BLaER1 treated with 17β-estradiol and CSF1 and Interleukin-3, amounts not matched to agents 10 nM and 100 nM (cell line): ENCODE results near the gene DCTD.

ENCODE experiments used
- H3K27ac ChIP-seq, 11 experiments: shearing (Covaris generic); formaldehyde crosslinking; 2 replicates each; pipeline ENCODE4 v1.8.1; 2022
- H3K27me3 ChIP-seq, 11 experiments: shearing (Covaris generic); formaldehyde crosslinking; 2 replicates each; pipeline ENCODE4 v1.8.1; 2022
- H3K36me3 ChIP-seq, 11 experiments: shearing (Covaris generic); formaldehyde crosslinking; 2 replicates each; pipeline ENCODE4 v1.8.1; 2022
- H3K4me1 ChIP-seq, 10 experiments: shearing (Covaris generic); formaldehyde crosslinking; 2 replicates each; pipeline ENCODE4 v1.8.1; 2022
- H3K4me2 ChIP-seq, 11 experiments: shearing (Covaris generic); formaldehyde crosslinking; 2 replicates each; pipeline ENCODE4 v1.8.1; 2022
- H3K4me3 ChIP-seq, 10 experiments: shearing (Covaris generic); formaldehyde crosslinking; 2 replicates each; pipeline ENCODE4 v1.8.1; 2022
- H3K9ac ChIP-seq, 11 experiments: shearing (Covaris generic); formaldehyde crosslinking; 2 replicates each; pipeline ENCODE4 v1.8.1; 2022
- H3K9me3 ChIP-seq, 11 experiments: shearing (Covaris generic); formaldehyde crosslinking; replicated peaks in 1 of 11; 2 replicates each; pipeline ENCODE4 v1.8.1; 2022
- H4K20me1 ChIP-seq, 11 experiments: shearing (Covaris generic); formaldehyde crosslinking; 2 replicates each; pipeline ENCODE4 v1.8.1; 2022
- Cebpa-rat ChIP-seq, 11 experiments: shearing (Covaris generic); IDR thresholded peaks; 2 replicates each; pipeline ENCODE4 v1.8.1; 2022

Gene DCTD

GRCh38 chr4:182923366-182923765, 6.2 kb upstream of the DCTD start:
- no peak overlapping the region for H3K9ac ChIP-seq
- no peak overlapping the region for H3K4me2 ChIP-seq
- no peaks in the 10 kb centered on the region for H3K9me3 ChIP-seq
- no peaks in the 10 kb centered on the region for H3K36me3 ChIP-seq
- no peak for TF ChIP-seq Cebpa-rat (IDR thresholded peaks at IDR 0.05)
- no peaks in the 10 kb centered on the region for H3K27me3 ChIP-seq
- peaks cover 13 to 16% (median 14%) of the 10 kb centered on the region in 10 experiments for H3K4me1 ChIP-seq
- no peak overlapping the region for H3K4me3 ChIP-seq
- no peaks in the 10 kb centered on the region for H4K20me1 ChIP-seq
- H3K27ac ChIP-seq: no peak overlapping the region

- H3K4me3 ChIP-seq: no peak overlapping the region
- H4K20me1 ChIP-seq: no peaks in the 10 kb centered on the region
- no peak overlapping the region for H3K27ac ChIP-seq
- H3K9ac ChIP-seq: no peak overlapping the region
- no peaks in the 10 kb centered on the region for H3K27me3 ChIP-seq
- no peak overlapping the region for H3K4me2 ChIP-seq
- no peaks in the 10 kb centered on the region for H3K36me3 ChIP-seq
- H3K9me3 ChIP-seq: no peaks in the 10 kb centered on the region
- peaks cover 16 to 21% (median 19%) of the 10 kb centered on the region in 10 experiments for H3K4me1 ChIP-seq
- TF ChIP-seq Cebpa-rat (IDR thresholded peaks at IDR 0.05): no peak
Observed at GRCh38 chr4:182922501-182923284, 5.5 kb upstream of the DCTD start.

GRCh38 chr4:182921608-182922007, 4.4 kb upstream of the DCTD start:
- Histone ChIP-seq H3K9ac (no peak overlapping the region), H4K20me1 (no peaks in the 10 kb centered on the region), H3K27me3 (no peaks in the 10 kb centered on the region), H3K9me3 (no peaks in the 10 kb centered on the region), H3K4me3 (no peak overlapping the region), H3K36me3 (no peaks in the 10 kb centered on the region), H3K4me1 (peaks cover 16 to 22% (median 19%) of the 10 kb centered on the region in 10 experiments), H3K4me2 (no peak overlapping the region), H3K27ac (no peak overlapping the region)
- no peak for TF ChIP-seq Cebpa-rat (IDR thresholded peaks at IDR 0.05)

DNA sequence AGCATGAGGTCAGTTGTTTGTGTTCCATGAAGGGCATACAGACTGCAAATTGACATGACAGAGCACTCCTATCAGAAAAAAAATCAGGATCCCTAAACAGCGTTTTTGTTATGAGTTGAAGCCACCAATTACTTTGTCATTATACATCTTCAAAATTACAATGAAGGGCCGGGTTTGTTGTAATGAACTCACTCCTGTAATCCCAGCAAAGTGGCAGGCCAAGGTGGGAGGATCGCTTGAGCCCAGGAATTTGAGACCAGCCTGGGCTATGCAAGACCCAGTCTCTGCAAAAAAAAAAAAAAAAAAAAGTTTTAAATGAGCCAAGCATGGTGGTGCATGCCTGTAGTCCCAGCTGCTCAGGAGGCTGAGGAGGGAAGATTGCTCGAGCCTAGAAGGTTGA, 3.5 kb upstream of the DCTD start:
- Histone ChIP-seq H3K4me2 (no peak overlapping the region), H3K4me1 (peaks cover 25 to 31% (median 29%) of the 10 kb centered on the region in 10 experiments), H3K36me3 (peaks cover 0 to 4% (median 0%) of the 10 kb centered on the region in 11 experiments; a peak in 2 of 22 replicates), H3K9me3 (no peaks in the 10 kb centered on the region), H3K9ac (no peak overlapping the region), H4K20me1 (no peaks in the 10 kb centered on the region), H3K27ac (no peak overlapping the region), H3K4me3 (no peak overlapping the region), H3K27me3 (no peaks in the 10 kb centered on the region)
- no peak for TF ChIP-seq Cebpa-rat (IDR thresholded peaks at IDR 0.05)

DNA sequence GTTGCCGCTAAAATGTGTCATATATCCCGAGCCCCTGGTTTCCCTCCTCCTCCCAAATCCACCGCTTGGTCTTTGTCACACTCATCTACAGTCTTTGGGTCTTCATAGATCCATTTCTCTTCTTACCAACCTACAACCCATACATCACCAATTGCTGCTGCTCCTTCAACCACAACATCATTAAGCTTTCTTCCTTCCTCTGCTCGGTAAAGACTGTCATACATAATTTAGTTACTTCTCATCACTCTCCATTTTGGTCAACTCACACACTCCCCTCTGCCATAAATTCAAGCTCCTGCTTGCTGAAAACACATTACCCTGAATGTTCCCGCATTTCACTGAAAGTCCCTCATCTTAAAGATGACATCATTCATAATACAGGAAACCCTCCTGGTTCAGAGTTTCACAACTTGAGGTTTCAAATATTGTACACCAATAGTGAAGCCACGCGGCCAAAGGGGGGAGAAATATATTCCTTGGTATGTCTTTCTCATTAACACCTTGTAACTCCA, 1.7 kb upstream of the DCTD start:
- Histone ChIP-seq H3K27ac (peak overlapping the region; percentile 92 to 99 (median 98); a peak in 20 of 22 replicates), H3K36me3 (peaks cover 13 to 22% (median 17%) of the 10 kb centered on the region in 11 experiments)

GRCh38 chr4:182918044-182918607, 940 bp upstream of the DCTD start:
- Histone ChIP-seq H3K4me2 (peak overlapping the region; percentile 82 to 95 (median 89)), H3K4me1 (peaks cover 37 to 57% (median 47%) of the 10 kb centered on the region in 10 experiments), H3K4me3 (peak overlapping the region; percentile 70 to 82 (median 76)), H3K27ac (peak overlapping the region; percentile 92 to 99 (median 98)), H3K36me3 (peaks cover 20 to 29% (median 24%) of the 10 kb centered on the region in 11 experiments), H3K9ac (peak overlapping the region; percentile 89 to 99 (median 97)), H4K20me1 (0 out of 22 replicates have a peak, but pooled peaks cover 0 to under 1% (median 0%) of the 10 kb centered on the region in 11 experiments), H3K9me3 (no peaks in the 10 kb centered on the region), H3K27me3 (no peaks in the 10 kb centered on the region)
- TF ChIP-seq Cebpa-rat (IDR thresholded peaks at IDR 0.05): no peak

More for the DNA sequence above, 1.7 kb upstream of the DCTD start:
- Histone ChIP-seq H3K4me2 (peak overlapping the region; percentile 82 to 95 (median 89)), H3K27me3 (no peaks in the 10 kb centered on the region), H3K4me3 (peak overlapping the region in 6 of 10 experiments; percentile 70 to 82 (median 76); a peak in 6 of 20 replicates), H3K9ac (peak overlapping the region in 6 of 11 experiments; percentile 95 to 99 (median 98); a peak in 4 of 22 replicates), H3K4me1 (peaks cover 33 to 50% (median 44%) of the 10 kb centered on the region in 10 experiments), H4K20me1 (no peaks in the 10 kb centered on the region), H3K9me3 (no peaks in the 10 kb centered on the region)
- TF ChIP-seq Cebpa-rat (IDR thresholded peaks at IDR 0.05): no peak

- Histone ChIP-seq H4K20me1 (peaks cover 0 to 14% (median 5%) of the 10 kb centered on the region in 11 experiments; a peak in 5 of 22 replicates), H3K27me3 (no peaks in the 10 kb centered on the region), H3K4me3 (peak overlapping the region; percentile 70 to 82 (median 76)), H3K27ac (peak overlapping the region; percentile 92 to 99 (median 98)), H3K9ac (peak overlapping the region; percentile 89 to 99 (median 97)), H3K4me1 (peaks cover 37 to 64% (median 54%) of the 10 kb centered on the region in 10 experiments), H3K4me2 (peak overlapping the region; percentile 81 to 95 (median 90)), H3K9me3 (no peaks in the 10 kb centered on the region), H3K36me3 (peaks cover 34 to 44% (median 39%) of the 10 kb centered on the region in 11 experiments)
- TF ChIP-seq Cebpa-rat (IDR thresholded peaks at IDR 0.05): no peak
Observed at GRCh38 chr4:182916483-182917181, 554 bp downstream of the DCTD start.

DNA sequence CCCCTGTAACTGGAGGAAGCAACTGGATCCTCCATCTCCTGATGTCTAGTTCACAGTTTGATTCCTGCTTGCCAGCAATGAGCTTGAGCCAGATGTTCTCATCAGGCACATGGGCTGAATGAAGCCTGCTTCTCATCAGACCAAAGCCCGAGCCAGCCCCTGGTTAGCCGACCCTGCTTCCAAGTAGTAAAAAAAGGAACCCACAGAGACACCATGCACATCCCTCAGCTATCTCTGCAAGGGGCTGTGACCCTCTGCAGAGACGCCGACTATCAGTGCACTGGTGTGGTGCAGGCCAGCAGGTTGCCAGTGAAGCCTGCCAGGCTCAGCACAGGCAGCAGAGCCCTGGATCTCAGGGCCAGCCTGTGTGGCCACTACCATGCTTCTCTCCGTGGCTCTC, 2.8 kb downstream of the DCTD start:
- peaks cover 0 to 31% (median 9%) of the 10 kb centered on the region in 11 experiments; a peak in 9 of 22 replicates for H4K20me1 ChIP-seq
- no peak for TF ChIP-seq Cebpa-rat (IDR thresholded peaks at IDR 0.05)
- H3K36me3 ChIP-seq: peaks cover 57 to 64% (median 61%) of the 10 kb centered on the region in 11 experiments

More for the DNA sequence above, 2.8 kb downstream of the DCTD start:
- H3K9ac ChIP-seq: no peak overlapping the region
- H3K27me3 ChIP-seq: no peaks in the 10 kb centered on the region
- H3K4me3 ChIP-seq: no peak overlapping the region
- H3K4me1 ChIP-seq: peaks cover 33 to 58% (median 50%) of the 10 kb centered on the region in 10 experiments
- no peaks in the 10 kb centered on the region for H3K9me3 ChIP-seq
- no peak overlapping the region for H3K27ac ChIP-seq
- peak overlapping the region in 8 of 11 experiments; percentile 3 to 95 (median 24); a peak in 6 of 22 replicates for H3K4me2 ChIP-seq
